ENCODE data around the gene TMED10. TPM values are rescaled to one million over a fixed set of nuclear protein-coding genes. Genes with fewer than 3 reads are reported as not detected.

Gene TMED10
- total RNA-seq, 1 donor from 2014 or later, result 135 TPM

GRCh38 chr14:75083271-75083670 is 93.1 kb downstream of the TMED10 start:
- DNase-seq, result no peak

- DNase-seq, result no peak
Measured at GRCh38 chr14:75081660-75082229, 94.7 kb downstream of the TMED10 start.

Small RNA genes within 50 kb of the gene (small RNA-seq; reads per million reads assigned to genes)
- gene HIF1AP1 (not detected), gene RNU4ATAC14P (not detected)

Other genes starting within 250 kb of the TMED10 start
- 2.0 TPM for gene PGF, start 221.0 kb downstream of the TMED10 start, total RNA-seq
- 20.3 TPM for gene EIF2B2, start 173.7 kb downstream of the TMED10 start, total RNA-seq
- gene MLH3, start 125.1 kb downstream of the TMED10 start, total RNA-seq, result 65.2 TPM
- 16.2 TPM for gene ACYP1, start 112.6 kb downstream of the TMED10 start, total RNA-seq
- gene ZC2HC1C, start 107.0 kb downstream of the TMED10 start, total RNA-seq, result 2.8 TPM
- 37.7 TPM for gene NEK9, start 49.6 kb downstream of the TMED10 start, total RNA-seq
- gene FOS, start 102.2 kb upstream of the TMED10 start, total RNA-seq, result 51.2 TPM

Measured in occipital lobe (tissue), 3 donors.